IMR-90 (cell line): Measurements from ENCODE around the gene ATXN1. TPM values are rescaled to one million over a fixed set of nuclear protein-coding genes. Genes with fewer than 3 reads are reported as not detected.

Experiments
- ATAC-seq: fragments of 200-7000 bp; cut with Tn5 transposase; 2 replicates; pipeline ENCODE4 v1.9.1; 2020; ENCODE audit warnings: low read depth, mild to moderate bottlenecking, moderate library complexity
- BruUV-seq: library from RNA; stranded (reverse); fragments of 400-500 nt; replicated peaks from 2 replicates; lab custom pipeline; 2021; lab: Mats Ljungman, UMichigan
- CTCF ChIA-PET: fragments of 300-600 bp; formaldehyde crosslinking; extraction: SDS; loops from one replicate; lab custom pipeline; 2021; ENCODE audit warnings: antibody characterized with exemption; lab: Yijun Ruan, JAX
- POLR2A ChIA-PET: fragments of 300-600 bp; sonication (Branson Sonifier 250); formaldehyde crosslinking; loops from one replicate; lab custom pipeline; 2022; ENCODE audit warnings: antibody characterized with exemption; ENCODE audit not compliant: unreplicated experiment; lab: Charles Lee
- DNase-seq: peaks from one replicate; pipeline ENCODE4 v3.0.0; 2013
- H2AFZ ChIP-seq: replicated peaks from 2 replicates; pipeline ENCODE3; 2013; ENCODE audit warnings: low read length, mild to moderate bottlenecking; ENCODE audit not compliant: poor library complexity
- H2AK5ac ChIP-seq: 2 replicates; pipeline ENCODE4 v1.6.1; 2013; ENCODE audit warnings: low read depth, low read length, inconsistent platforms
- H2AK9ac ChIP-seq: replicated peaks from 2 replicates; pipeline ENCODE3; 2013; ENCODE audit warnings: mild to moderate bottlenecking, low read depth, low read length, moderate library complexity; ENCODE audit not compliant: poor library complexity
- H2BK120ac ChIP-seq: 2 replicates; pipeline ENCODE4 v1.6.1; 2013; ENCODE audit warnings: low read depth, low read length, inconsistent platforms
- H2BK15ac ChIP-seq: 3 replicates; pipeline ENCODE4 v1.6.1; 2013; ENCODE audit warnings: low read depth, low read length, inconsistent platforms
- H2BK20ac ChIP-seq: 2 replicates; pipeline ENCODE4 v1.6.1; 2013; ENCODE audit warnings: low read depth, mild to moderate bottlenecking, inconsistent platforms, low read length, moderate library complexity
- H2BK5ac ChIP-seq: 2 replicates; pipeline ENCODE4 v1.6.1; 2013; ENCODE audit warnings: mild to moderate bottlenecking, low read depth, low read length, inconsistent platforms; ENCODE audit not compliant: poor library complexity, severe bottlenecking
- H3K14ac ChIP-seq: replicated peaks from 2 replicates; pipeline ENCODE4 v1.6.1; 2013; ENCODE audit warnings: low read depth, low read length, inconsistent platforms
- H3K18ac ChIP-seq: 2 replicates; pipeline ENCODE4 v1.6.1; 2013; ENCODE audit warnings: low read depth, low read length, control low read depth
- H3K23ac ChIP-seq: 2 replicates; pipeline ENCODE4 v1.6.1; 2013; ENCODE audit warnings: low read depth, low read length, inconsistent platforms
- H3K27ac ChIP-seq: 2 replicates; pipeline ENCODE4 v1.5.1; 2013; ENCODE audit warnings: mild to moderate bottlenecking, control low read depth, low read length; ENCODE audit not compliant: insufficient read depth
- H3K27me3 ChIP-seq: 2 replicates; pipeline ENCODE4 v1.6.1; 2013; ENCODE audit warnings: low read length; ENCODE audit not compliant: control insufficient read depth, insufficient read depth
- H3K36me3 ChIP-seq: 2 replicates; pipeline ENCODE4 v1.6.1; 2013; ENCODE audit warnings: low read length, mixed read lengths; ENCODE audit not compliant: control insufficient read depth, insufficient read depth
- H3K4ac ChIP-seq: 2 replicates; pipeline ENCODE4 v1.6.1; 2013; ENCODE audit warnings: low read depth, low read length, inconsistent platforms
- H3K4me1 ChIP-seq: 2 replicates; pipeline ENCODE4 v1.6.1; 2013; ENCODE audit warnings: low read length, mixed read lengths; ENCODE audit not compliant: control insufficient read depth, insufficient read depth
- H3K4me2 ChIP-seq: 2 replicates; pipeline ENCODE4 v1.6.1; 2013; ENCODE audit warnings: low read depth, mild to moderate bottlenecking, control low read depth, low read length, moderate library complexity
- H3K4me3 ChIP-seq: 2 replicates; pipeline ENCODE4 v1.5.1; 2013; ENCODE audit warnings: low read depth, mild to moderate bottlenecking, control low read depth, low read length, moderate library complexity; ENCODE audit not compliant: insufficient read depth
- H3K56ac ChIP-seq: 2 replicates; pipeline ENCODE4 v1.6.1; 2013; ENCODE audit warnings: low read length, inconsistent platforms; ENCODE audit not compliant: insufficient read depth; ENCODE audit errors: extremely low read depth
- H3K79me1 ChIP-seq, 2 experiments: 2 replicates each; pipeline ENCODE4 v1.6.1; 2013; ENCODE audit warnings: low read length in 2 of 2, inconsistent platforms in 1 of 2, low read depth in 1 of 2
- H3K9ac ChIP-seq: 2 replicates; pipeline ENCODE4 v1.6.1; 2013; ENCODE audit warnings: low read depth, low read length, control low read depth
- H3K9me1 ChIP-seq: 2 replicates; pipeline ENCODE4 v1.6.1; 2013; ENCODE audit warnings: low read length, inconsistent platforms; ENCODE audit not compliant: insufficient read depth
- H3K9me3 ChIP-seq: 2 replicates; pipeline ENCODE4 v1.6.1; 2013; ENCODE audit warnings: low read length; ENCODE audit not compliant: control insufficient read depth, insufficient read depth
- H4K20me1 ChIP-seq: 2 replicates; pipeline ENCODE4 v1.6.1; 2013; ENCODE audit warnings: low read length, inconsistent platforms; ENCODE audit not compliant: insufficient read depth
- H4K5ac ChIP-seq: 2 replicates; pipeline ENCODE4 v1.6.1; 2013; ENCODE audit warnings: mild to moderate bottlenecking, low read depth, low read length, control low read depth
- H4K8ac ChIP-seq, 2 experiments: 2 replicates each; pipeline ENCODE4 v1.6.1; 2013; ENCODE audit warnings: low read depth in 2 of 2, low read length in 2 of 2, control low read depth in 1 of 2, inconsistent platforms in 1 of 2
- H4K91ac ChIP-seq: 2 replicates; pipeline ENCODE4 v1.6.1; 2013; ENCODE audit warnings: low read depth, low read length, inconsistent platforms; ENCODE audit not compliant: insufficient read depth
- CEBPB ChIP-seq: IDR thresholded peaks from 2 replicates; pipeline ENCODE4 v1.6.1; 2012; ENCODE audit warnings: low read depth, low read length, improper control_type of control experiment
- MAFK ChIP-seq: IDR thresholded peaks from 2 replicates; pipeline ENCODE4 v1.6.1; 2012; ENCODE audit warnings: low read depth, low read length, improper control_type of control experiment
- MAZ ChIP-seq: IDR thresholded peaks from 2 replicates; pipeline ENCODE4 v1.6.1; 2012; ENCODE audit warnings: low read depth, mild to moderate bottlenecking, low read length, improper control_type of control experiment, moderate library complexity, borderline replicate concordance
- MXI1 ChIP-seq: IDR thresholded peaks from 2 replicates; pipeline ENCODE4 v1.6.1; 2012; ENCODE audit warnings: low read depth, mild to moderate bottlenecking, low read length, moderate library complexity, borderline replicate concordance
- NFE2L2 ChIP-seq: fragments of 150-350 bp; IDR thresholded peaks from 2 replicates; pipeline ENCODE4 v1.6.1; 2016; ENCODE audit warnings: low read depth, mild to moderate bottlenecking, low read length
- RAD21 ChIP-seq: IDR thresholded peaks from 2 replicates; pipeline ENCODE4 v1.6.1; 2012; ENCODE audit warnings: low read length, improper control_type of control experiment
- RCOR1 ChIP-seq: IDR thresholded peaks from 2 replicates; pipeline ENCODE4 v1.6.1; 2012; ENCODE audit warnings: mild to moderate bottlenecking, low read length, improper control_type of control experiment; ENCODE audit not compliant: insufficient replicate concordance
- RFX5 ChIP-seq: IDR thresholded peaks from 2 replicates; pipeline ENCODE4 v1.8.0; 2012; ENCODE audit warnings: low read depth, mild to moderate bottlenecking, low read length, moderate library complexity
- SMC3 ChIP-seq: fragments of 150-350 bp; IDR thresholded peaks from 2 replicates; pipeline ENCODE4 v1.6.1; 2016; ENCODE audit warnings: low read depth, mild to moderate bottlenecking, antibody characterized with exemption, low read length, moderate library complexity
- WGBS, 2 experiments: methylation state at CpG; one replicate each; pipeline versions ENCODE4 v1.1.5 to v1.1.7; 2013; ENCODE audit warnings: missing lambda C conversion rate in 2 of 2; ENCODE audit not compliant: insufficient read length in 1 of 2; ENCODE audit errors: extremely low coverage in 2 of 2; 5-methylcytosine and 5-hydroxymethylcytosine counted together
- dilution Hi-C: fragments of 300-500 bp; cut with HindIII; formaldehyde crosslinking; loops from one replicate; pipeline ENCODE4 v1.14.3; 2018; ENCODE audit warnings: low sequenced_read_pairs; ENCODE audit not compliant: unreplicated experiment
- in situ Hi-C: fragments of 300-500 bp; cut with MboI; formaldehyde crosslinking; loops from 3 replicates; pipeline ENCODE4 v1.14.3; 2019; ENCODE audit warnings: low sequenced_read_pairs, inconsistent platforms, mixed read lengths
- intact Hi-C: fragments of 100-400 bp; cut with micrococcal nuclease; formaldehyde crosslinking; loops from 2 replicates; pipeline ENCODE4 v1.10.0; 2022
- polyA plus RNA-seq, 3 experiments: library from polyadenylated mRNA; depleted of rRNA; stranded (reverse); fragments of >200 nt; gene quantifications; 2 replicates each; pipeline ENCODE4 v1.2.3, GENCODE V29; 2012; ENCODE audit warnings: low replicate concordance in 1 of 3
- total RNA-seq: library from RNA; depleted of rRNA; stranded (reverse); fragments of >200 nt; gene quantifications from 2 replicates; pipeline ENCODE4 v1.2.3, GENCODE V29; 2012
- TF ChIP-seq, protein P1 (sequence below): conservative IDR thresholded peaks from 2 replicates; pipeline ENCODE4 v1.5.1; 2012; ENCODE audit warnings: mild to moderate bottlenecking, low read depth, low read length, improper control_type of control experiment
- TF ChIP-seq, protein P2 (sequence below): fragments of 150-350 bp; IDR thresholded peaks from 2 replicates; pipeline ENCODE4 v1.6.1; 2016; ENCODE audit warnings: low read depth, mild to moderate bottlenecking, low read length, moderate library complexity, borderline replicate concordance

ATXN1 gene
- total and polyA plus RNA-seq, 2 of the 4 experiments (the other 2 are of a cell fraction): 7.3 to 11.1 TPM

DNA sequence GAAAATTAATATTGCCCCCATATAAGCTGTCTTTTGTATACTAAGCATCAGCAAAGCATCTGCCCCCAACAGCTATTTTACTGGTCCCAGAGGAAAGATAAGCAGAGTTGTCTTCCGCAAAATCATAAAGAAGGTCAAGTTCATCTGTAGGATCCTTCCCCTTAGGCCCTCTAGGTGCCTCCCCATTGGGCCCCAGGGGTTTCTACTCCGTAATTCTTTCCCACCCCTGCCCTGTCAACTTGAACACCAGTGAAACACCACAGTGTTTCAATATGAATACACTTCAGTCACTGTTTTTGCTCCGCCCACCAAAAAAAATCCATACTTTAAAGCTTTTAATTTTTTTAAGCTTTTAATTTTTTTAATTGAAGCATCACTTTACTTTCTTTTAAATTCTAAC, 159.2 kb downstream of the ATXN1 start:
- dilution Hi-C loops (no loop called here), in situ Hi-C loops (no loop called here), intact Hi-C loops (no loop called here)
- no TSS peak for BruUV-seq
- no peak overlapping the region for H3K4me3 ChIP-seq
- H3K4ac ChIP-seq: no peak overlapping the region
- no peaks in the 10 kb centered on the region for H3K27me3 ChIP-seq
- H4K5ac ChIP-seq: no peak overlapping the region
- no peak overlapping the region for H3K14ac ChIP-seq
- no peak overlapping the region for H2BK15ac ChIP-seq
- peaks cover 10% of the 10 kb centered on the region for H3K36me3 ChIP-seq
- H3K18ac ChIP-seq: no peak overlapping the region
- TF ChIP-seq, protein P1, sequence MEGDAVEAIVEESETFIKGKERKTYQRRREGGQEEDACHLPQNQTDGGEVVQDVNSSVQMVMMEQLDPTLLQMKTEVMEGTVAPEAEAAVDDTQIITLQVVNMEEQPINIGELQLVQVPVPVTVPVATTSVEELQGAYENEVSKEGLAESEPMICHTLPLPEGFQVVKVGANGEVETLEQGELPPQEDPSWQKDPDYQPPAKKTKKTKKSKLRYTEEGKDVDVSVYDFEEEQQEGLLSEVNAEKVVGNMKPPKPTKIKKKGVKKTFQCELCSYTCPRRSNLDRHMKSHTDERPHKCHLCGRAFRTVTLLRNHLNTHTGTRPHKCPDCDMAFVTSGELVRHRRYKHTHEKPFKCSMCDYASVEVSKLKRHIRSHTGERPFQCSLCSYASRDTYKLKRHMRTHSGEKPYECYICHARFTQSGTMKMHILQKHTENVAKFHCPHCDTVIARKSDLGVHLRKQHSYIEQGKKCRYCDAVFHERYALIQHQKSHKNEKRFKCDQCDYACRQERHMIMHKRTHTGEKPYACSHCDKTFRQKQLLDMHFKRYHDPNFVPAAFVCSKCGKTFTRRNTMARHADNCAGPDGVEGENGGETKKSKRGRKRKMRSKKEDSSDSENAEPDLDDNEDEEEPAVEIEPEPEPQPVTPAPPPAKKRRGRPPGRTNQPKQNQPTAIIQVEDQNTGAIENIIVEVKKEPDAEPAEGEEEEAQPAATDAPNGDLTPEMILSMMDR: no peak
- TF ChIP-seq MXI1 (no peak), SMC3 (no peak), MAZ (no peak), CEBPB (no peak), NFE2L2 (no peak), RAD21 (no peak), RFX5 (no peak), RCOR1 (no peak), MAFK (no peak)
- TF ChIP-seq, protein P2, sequence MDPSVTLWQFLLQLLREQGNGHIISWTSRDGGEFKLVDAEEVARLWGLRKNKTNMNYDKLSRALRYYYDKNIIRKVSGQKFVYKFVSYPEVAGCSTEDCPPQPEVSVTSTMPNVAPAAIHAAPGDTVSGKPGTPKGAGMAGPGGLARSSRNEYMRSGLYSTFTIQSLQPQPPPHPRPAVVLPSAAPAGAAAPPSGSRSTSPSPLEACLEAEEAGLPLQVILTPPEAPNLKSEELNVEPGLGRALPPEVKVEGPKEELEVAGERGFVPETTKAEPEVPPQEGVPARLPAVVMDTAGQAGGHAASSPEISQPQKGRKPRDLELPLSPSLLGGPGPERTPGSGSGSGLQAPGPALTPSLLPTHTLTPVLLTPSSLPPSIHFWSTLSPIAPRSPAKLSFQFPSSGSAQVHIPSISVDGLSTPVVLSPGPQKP: no peak
- H4K8ac ChIP-seq: no peak overlapping the region
- 83% methylated on average over 2 of the region's 3 CpGs; no CpG with 5 or more reads in 1 of the 2 experiments for WGBS, 2 experiments
- no peak overlapping the region for H2BK5ac ChIP-seq
- ATAC-seq (no peak), DNase-seq (no peak)
- H3K4me2 ChIP-seq: no peak overlapping the region
- H2AK9ac ChIP-seq: no peak overlapping the region
- no peaks in the 10 kb centered on the region for H3K4me1 ChIP-seq
- no peak overlapping the region for H3K56ac ChIP-seq
- peaks cover 0 to 7% of the 10 kb centered on the region in 2 experiments; a peak in 3 of 4 replicates for H3K79me1 ChIP-seq
- H3K27ac ChIP-seq: no peak overlapping the region
- H2AFZ ChIP-seq: no peak overlapping the region
- H3K23ac ChIP-seq: no peak overlapping the region
- H4K20me1 ChIP-seq: no peaks in the 10 kb centered on the region
- H3K9me3 ChIP-seq: no peaks in the 10 kb centered on the region
- CTCF ChIA-PET: no interaction called here
- POLR2A ChIA-PET: interaction anchor here (0.6 kb wide), 1 partner anchor 9 kb away, joined by 3 read pairs; no protein-coding TSS in a partner anchor
- no peak overlapping the region for H2BK20ac ChIP-seq
- no peak overlapping the region for H2BK120ac ChIP-seq
- no peak overlapping the region for H4K91ac ChIP-seq
- H3K9me1 ChIP-seq: peaks cover 10% of the 10 kb centered on the region
- no peak overlapping the region for H2AK5ac ChIP-seq
- H3K9ac ChIP-seq: no peak overlapping the region
